ENCODE data around the gene CEMIP. TPM values are rescaled to one million over a fixed set of nuclear protein-coding genes. Genes with fewer than 3 reads are reported as not detected.
A peak's percentile ranks its signal among the peaks of the same experiment; 100 is the strongest.

The CEMIP gene
- total and polyA plus RNA-seq, 2 of the 4 experiments (the other 2 are of a cell fraction): 63.8 to 78.0 TPM

DNA sequence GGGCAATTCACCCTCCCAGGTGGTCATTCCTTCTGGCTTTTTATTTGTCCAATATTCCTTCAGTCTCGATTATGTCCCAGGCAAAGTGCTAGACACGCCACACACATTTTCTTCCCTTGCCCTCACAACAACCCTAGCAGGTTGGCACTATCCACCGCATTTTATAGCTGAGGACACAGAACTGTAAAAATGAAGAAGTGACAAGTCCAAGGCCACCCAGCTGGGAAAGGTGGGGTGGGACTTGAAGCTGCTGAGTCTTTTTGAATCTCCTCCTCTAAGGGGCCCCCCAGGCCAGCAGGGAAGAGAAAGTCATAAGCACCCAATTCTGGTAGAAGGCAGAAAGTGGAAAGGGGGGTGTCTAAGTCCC, 60.6 kb downstream of the CEMIP start:
- Histone ChIP-seq H4K8ac (ENCODE audit: low read depth in 2 of 2, low read length in 2 of 2) (no peak overlapping the region), H3K56ac (ENCODE audit: extremely low read depth, insufficient read depth, low read length) (no peak overlapping the region), H4K91ac (ENCODE audit: insufficient read depth, low read depth, low read length) (no peak overlapping the region), H2AFZ (replicated peaks; ENCODE audit: low read length, poor library complexity) (no peak overlapping the region), H2BK20ac (ENCODE audit: low read depth, low read length) (no peak overlapping the region), H3K9me3 (ENCODE audit: control insufficient read depth, insufficient read depth, low read length) (no peaks in the 10 kb centered on the region), H3K4ac (ENCODE audit: low read depth, low read length) (no peak overlapping the region), H2BK5ac (ENCODE audit: low read depth, low read length, poor library complexity, severe bottlenecking) (no peak overlapping the region), H3K14ac (replicated peaks; ENCODE audit: low read depth, low read length) (0 out of 2 replicates have a peak overlapping the region, but pooled peaks have one; percentile 6), H2BK15ac (ENCODE audit: low read depth, low read length) (no peak overlapping the region), H3K27ac (ENCODE audit: insufficient read depth, low read length) (no peak overlapping the region), H3K36me3 (ENCODE audit: control insufficient read depth, insufficient read depth, low read length) (peaks cover 72% of the 10 kb centered on the region), H2AK9ac (replicated peaks; ENCODE audit: low read depth, low read length, poor library complexity) (peak overlapping the region; percentile 68), H2AK5ac (ENCODE audit: low read depth, low read length) (no peak overlapping the region), H3K4me1 (ENCODE audit: control insufficient read depth, insufficient read depth, low read length) (peaks cover 10% of the 10 kb centered on the region; the same call in 1 of the 2 replicates), H3K4me3 (ENCODE audit: insufficient read depth, low read depth, low read length) (no peak overlapping the region), H4K5ac (ENCODE audit: low read depth, low read length) (no peak overlapping the region), H3K27me3 (ENCODE audit: control insufficient read depth, insufficient read depth, low read length) (no peaks in the 10 kb centered on the region), H4K20me1 (ENCODE audit: insufficient read depth, low read length) (peaks cover 95% of the 10 kb centered on the region), H3K23ac (ENCODE audit: low read depth, low read length) (0 out of 2 replicates have a peak overlapping the region, but pooled peaks have one; percentile 11), H2BK120ac (ENCODE audit: low read depth, low read length) (no peak overlapping the region), H3K18ac (ENCODE audit: low read depth, low read length) (no peak overlapping the region), H3K4me2 (ENCODE audit: low read depth, low read length) (no peak overlapping the region), H3K9me1 (ENCODE audit: insufficient read depth, low read length) (peaks cover 9% of the 10 kb centered on the region; the same call in 1 of the 2 replicates), H3K79me1 (ENCODE audit: low read depth in 1 of 2, low read length in 2 of 2) (peaks cover 3 to 42% of the 10 kb centered on the region in 2 experiments; a peak in 3 of 4 replicates), H3K9ac (ENCODE audit: low read depth, low read length) (no peak overlapping the region)
- no peak for DNase-seq
- BruUV-seq (replicated peaks): no TSS peak
- no peak for ATAC-seq (ENCODE audit: low read depth)
- CTCF ChIA-PET: no interaction called here
- POLR2A ChIA-PET (ENCODE audit: unreplicated experiment): no interaction called here
- intact Hi-C loops (cut with micrococcal nuclease) (no loop called here), dilution Hi-C loops (cut with HindIII; ENCODE audit: low sequenced_read_pairs, unreplicated experiment) (no loop called here), in situ Hi-C loops (cut with MboI; ENCODE audit: low sequenced_read_pairs) (loop anchor here (5.0 kb wide), 1 partner anchor 53 kb away; no protein-coding TSS in a partner anchor)
- TF ChIP-seq FOS (IDR thresholded peaks at IDR 0.05; ENCODE audit: low read depth, low read length) (no peak), CEBPB (IDR thresholded peaks at IDR 0.05; ENCODE audit: low read depth, low read length) (no peak), RAD21 (IDR thresholded peaks at IDR 0.05; ENCODE audit: low read length) (no peak), RFX5 (IDR thresholded peaks at IDR 0.05; ENCODE audit: low read depth, low read length) (no peak), BHLHE40 (IDR thresholded peaks at IDR 0.05; ENCODE audit: low read depth, low read length) (no peak), RCOR1 (IDR thresholded peaks at IDR 0.05; ENCODE audit: insufficient replicate concordance, low read length) (no peak), POLR2A (IDR thresholded peaks at IDR 0.05; ENCODE audit: low read depth, low read length) (no peak), MXI1 (IDR thresholded peaks at IDR 0.05; ENCODE audit: borderline replicate concordance, low read depth, low read length) (no peak)
- TF ChIP-seq, protein P1, sequence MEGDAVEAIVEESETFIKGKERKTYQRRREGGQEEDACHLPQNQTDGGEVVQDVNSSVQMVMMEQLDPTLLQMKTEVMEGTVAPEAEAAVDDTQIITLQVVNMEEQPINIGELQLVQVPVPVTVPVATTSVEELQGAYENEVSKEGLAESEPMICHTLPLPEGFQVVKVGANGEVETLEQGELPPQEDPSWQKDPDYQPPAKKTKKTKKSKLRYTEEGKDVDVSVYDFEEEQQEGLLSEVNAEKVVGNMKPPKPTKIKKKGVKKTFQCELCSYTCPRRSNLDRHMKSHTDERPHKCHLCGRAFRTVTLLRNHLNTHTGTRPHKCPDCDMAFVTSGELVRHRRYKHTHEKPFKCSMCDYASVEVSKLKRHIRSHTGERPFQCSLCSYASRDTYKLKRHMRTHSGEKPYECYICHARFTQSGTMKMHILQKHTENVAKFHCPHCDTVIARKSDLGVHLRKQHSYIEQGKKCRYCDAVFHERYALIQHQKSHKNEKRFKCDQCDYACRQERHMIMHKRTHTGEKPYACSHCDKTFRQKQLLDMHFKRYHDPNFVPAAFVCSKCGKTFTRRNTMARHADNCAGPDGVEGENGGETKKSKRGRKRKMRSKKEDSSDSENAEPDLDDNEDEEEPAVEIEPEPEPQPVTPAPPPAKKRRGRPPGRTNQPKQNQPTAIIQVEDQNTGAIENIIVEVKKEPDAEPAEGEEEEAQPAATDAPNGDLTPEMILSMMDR (conservative IDR thresholded peaks at IDR 0.05; ENCODE audit: low read depth, low read length): no peak
- WGBS, 2 experiments (ENCODE audit: extremely low coverage in 2 of 2, insufficient read length in 1 of 2): 80% methylated on average over 1 of the region's 3 CpGs; no CpG with 5 or more reads in 1 of the 2 experiments

Measured in IMR-90 (cell line).